Tracheal epithelial cell (primary cell): ENCODE measurements around the gene CENPT. TPM values are rescaled to one million over a fixed set of nuclear protein-coding genes. Genes with fewer than 3 reads are reported as not detected.

ENCODE experiments used
- total RNA-seq: library from RNA; depleted of rRNA; stranded (reverse); fragments of >200 nt; gene quantifications from 2 replicates; pipeline ENCODE4 v1.2.1, GENCODE V29; 2014

Gene CENPT
- total RNA-seq: 8.1 and 19.8 TPM in 2 replicates

GRCh38 chr16:67847064-67847861 lies at the start of gene CENPT:
CENPT (minus strand) TSS chr16:67847693; CDS start chr16:67833859, 13,834 bp downstream.

GRCh38 chr16:67892899-67893742 lies 45.6 kb upstream of the CENPT start, which contains the start of gene PSKH1:
PSKH1 (plus strand) TSS chr16:67893254; CDS start chr16:67908750, 15,496 bp downstream.

DNA sequence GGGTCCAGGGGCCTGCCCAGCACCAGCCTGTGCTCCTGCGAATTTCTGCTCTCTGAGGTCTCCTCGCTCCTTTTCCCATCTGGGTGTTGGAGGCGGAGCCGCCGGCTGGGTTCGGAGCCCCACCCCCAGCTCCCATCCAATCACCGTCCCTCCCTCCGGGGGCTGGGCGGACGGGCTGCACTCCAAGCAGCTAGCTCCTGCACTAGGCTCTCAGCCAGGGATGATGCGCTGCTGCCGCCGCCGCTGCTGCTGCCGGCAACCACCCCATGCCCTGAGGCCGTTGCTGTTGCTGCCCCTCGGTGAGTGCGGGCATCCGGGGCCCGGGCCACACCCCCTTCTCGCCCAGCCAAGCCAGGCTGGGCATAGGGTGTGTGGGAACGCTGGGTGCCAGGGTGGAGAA lies 37.2 kb upstream of the CENPT start, which contains the start of gene NRN1L:
TSS of gene NRN1L (plus strand) at position 202 of the 400 bp plus-strand sequence. CDS start at position 221, 19 bp downstream.

GRCh38 chr16:67872631-67873434 lies 25.3 kb upstream of the CENPT start, which contains the start of gene EDC4:
EDC4 (plus strand) TSS chr16:67873052; CDS start chr16:67873262, 210 bp downstream.

DNA sequence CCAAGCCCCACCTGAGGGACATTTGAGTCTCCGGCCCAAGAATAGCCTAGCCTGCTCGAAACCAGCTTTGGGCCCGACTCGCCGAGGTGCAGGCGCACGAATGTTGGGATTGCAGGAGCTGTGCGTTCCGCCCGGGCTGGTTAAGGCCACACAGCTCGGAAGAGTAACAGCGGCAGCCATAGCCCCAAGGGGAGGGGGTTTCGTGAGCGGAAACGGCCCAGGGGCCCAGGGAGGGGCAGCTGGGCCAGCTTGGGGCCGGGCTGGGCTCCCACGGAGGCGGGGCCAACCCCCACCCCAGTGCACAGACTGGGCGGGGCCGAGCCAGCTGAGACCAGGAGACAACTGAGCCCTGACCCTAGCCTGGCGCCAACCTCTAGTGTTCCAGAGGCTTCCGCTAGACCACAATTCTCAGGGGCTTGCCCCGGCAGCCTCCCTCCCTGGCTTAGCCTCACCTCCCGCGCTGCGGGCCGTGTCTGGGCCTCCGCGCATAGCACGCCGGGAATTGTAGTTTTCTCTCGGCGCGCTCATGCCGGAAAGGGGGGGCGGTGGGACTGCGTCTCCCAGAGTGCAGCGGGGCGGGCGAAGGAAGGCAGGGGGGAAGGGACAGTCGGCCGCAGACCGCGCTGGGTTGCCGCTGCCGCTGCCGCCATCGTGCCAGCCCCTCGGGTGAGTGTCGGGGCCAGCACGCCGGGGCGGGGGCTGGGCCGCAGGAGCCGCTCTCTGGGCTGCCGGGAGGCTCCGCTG lies 1.0 kb downstream of the CENPT start, which contains the start of gene NUTF2:
TSS of gene NUTF2 (plus strand) at position 614 of the 744 bp plus-strand sequence. CDS start 18,198 bp downstream, outside the sequence.

DNA sequence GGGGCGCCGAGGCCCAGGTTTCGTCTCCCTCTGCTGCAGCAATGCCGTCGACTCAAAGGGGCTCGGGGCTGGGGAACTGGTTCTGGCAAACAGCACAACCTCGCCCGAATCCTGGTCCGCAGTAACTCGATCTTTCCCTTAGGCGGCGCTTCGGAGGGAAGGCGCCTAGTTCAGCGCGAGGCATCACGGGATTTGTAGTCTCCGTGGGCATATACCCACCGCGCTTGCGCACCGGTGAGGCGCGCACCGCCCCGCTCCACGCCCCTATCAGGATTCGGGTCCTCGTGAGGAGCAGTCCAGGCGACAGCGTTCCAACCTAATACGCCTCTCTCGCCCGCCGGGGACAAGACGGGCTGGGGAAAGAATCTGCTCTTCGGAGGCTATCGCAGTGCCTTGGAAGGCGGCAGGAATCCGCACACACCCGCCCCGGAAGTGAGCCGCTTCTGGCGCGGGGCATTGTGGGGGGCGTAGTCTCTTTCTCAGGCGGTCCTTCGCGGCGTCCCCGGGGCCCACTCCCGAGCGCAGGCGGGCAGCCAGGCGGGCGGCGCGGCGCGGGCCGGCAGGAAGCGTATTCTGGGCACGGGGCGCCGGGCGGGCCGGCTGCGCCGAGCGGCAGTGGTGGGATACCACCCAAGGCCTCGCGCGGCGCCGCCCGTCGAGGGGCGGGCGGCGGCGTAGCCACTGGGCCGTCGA lies 5.5 kb downstream of the CENPT start, which contains the start of gene THAP11:
TSS of gene THAP11 (plus strand) at position 505 of the 693 bp plus-strand sequence. CDS start 235 bp downstream, outside the sequence.

GRCh38 chr16:67806428-67807147 lies 40.9 kb downstream of the CENPT start, which contains the start of the genes RANBP10 and TSNAXIP1:
RANBP10 (minus strand) TSS chr16:67806560; CDS start chr16:67806536, 24 bp downstream.
TSNAXIP1 (plus strand) TSS chr16:67806889; CDS start chr16:67807150, 261 bp downstream.

Other genes with a start within 250 kb of the CENPT start
- 0.24 TPM in 1 of 2 replicates, not detected in the other for gene CARMIL2, start 202.5 kb downstream of the CENPT start, total RNA-seq
- 15.2 and 17.1 TPM in 2 replicates for gene ACD, start 187.4 kb downstream of the CENPT start, total RNA-seq
- 1.9 and 2.7 TPM in 2 replicates for gene PARD6A, start 186.7 kb downstream of the CENPT start, total RNA-seq
- gene ENKD1, start 180.9 kb downstream of the CENPT start, total RNA-seq: 12.5 and 18.3 TPM in 2 replicates
- gene C16orf86, start 180.9 kb downstream of the CENPT start, total RNA-seq: 0.85 and 1.7 TPM in 2 replicates
- gene GFOD2, start 128.4 kb downstream of the CENPT start, total RNA-seq: 13.4 and 19.5 TPM in 2 replicates
- 3.2 and 3.4 TPM in 2 replicates for gene RANBP10, start 41.1 kb downstream of the CENPT start, total RNA-seq
- gene TSNAXIP1, start 40.8 kb downstream of the CENPT start, total RNA-seq: 0.85 TPM in 1 of 2 replicates, not detected in the other
- 33.5 and 58.0 TPM in 2 replicates for gene THAP11, start 5.4 kb downstream of the CENPT start, total RNA-seq
- gene NUTF2, start 760 bp downstream of the CENPT start, total RNA-seq: 120 and 223 TPM in 2 replicates
- gene EDC4, start 25.4 kb upstream of the CENPT start, total RNA-seq: 37.9 and 48.0 TPM in 2 replicates
- 1.7 TPM in 1 of 2 replicates, not detected in the other for gene NRN1L, start 37.2 kb upstream of the CENPT start, total RNA-seq
- 8.2 and 13.6 TPM in 2 replicates for gene PSKH1, start 45.6 kb upstream of the CENPT start, total RNA-seq
- 0.24 TPM in 1 of 2 replicates, not detected in the other for gene CTRL, start 84.2 kb upstream of the CENPT start, total RNA-seq
- 19.2 and 61.2 TPM in 2 replicates for gene PSMB10, start 89.2 kb upstream of the CENPT start, total RNA-seq
- 1.4 and 3.2 TPM in 2 replicates for gene LCAT, start 96.4 kb upstream of the CENPT start, total RNA-seq
- gene SLC12A4, start 120.9 kb upstream of the CENPT start, total RNA-seq: 22.2 and 41.4 TPM in 2 replicates
- not detected in 2 replicates for gene DPEP3, start 132.8 kb upstream of the CENPT start, total RNA-seq
- gene DPEP2, start 151.8 kb upstream of the CENPT start, total RNA-seq: under 0.01 TPM in 1 of 2 replicates, not detected in the other
- not detected in 2 replicates for gene DPEP2NB, start 168.2 kb upstream of the CENPT start, total RNA-seq
- gene DDX28, start 175.5 kb upstream of the CENPT start, total RNA-seq: 14.3 and 14.5 TPM in 2 replicates
- 17.7 and 19.8 TPM in 2 replicates for gene DUS2, start 175.6 kb upstream of the CENPT start, total RNA-seq
- gene NFATC3, start 237.7 kb upstream of the CENPT start, total RNA-seq: 4.6 and 11.7 TPM in 2 replicates